ENCODE results near the gene COA7. TPM values are rescaled to one million over a fixed set of nuclear protein-coding genes. Genes with fewer than 3 reads are reported as not detected.

COA7 gene
- total and polyA plus RNA-seq, 4 donors: 4.7 to 14.1 (median 8.7) TPM

DNA sequence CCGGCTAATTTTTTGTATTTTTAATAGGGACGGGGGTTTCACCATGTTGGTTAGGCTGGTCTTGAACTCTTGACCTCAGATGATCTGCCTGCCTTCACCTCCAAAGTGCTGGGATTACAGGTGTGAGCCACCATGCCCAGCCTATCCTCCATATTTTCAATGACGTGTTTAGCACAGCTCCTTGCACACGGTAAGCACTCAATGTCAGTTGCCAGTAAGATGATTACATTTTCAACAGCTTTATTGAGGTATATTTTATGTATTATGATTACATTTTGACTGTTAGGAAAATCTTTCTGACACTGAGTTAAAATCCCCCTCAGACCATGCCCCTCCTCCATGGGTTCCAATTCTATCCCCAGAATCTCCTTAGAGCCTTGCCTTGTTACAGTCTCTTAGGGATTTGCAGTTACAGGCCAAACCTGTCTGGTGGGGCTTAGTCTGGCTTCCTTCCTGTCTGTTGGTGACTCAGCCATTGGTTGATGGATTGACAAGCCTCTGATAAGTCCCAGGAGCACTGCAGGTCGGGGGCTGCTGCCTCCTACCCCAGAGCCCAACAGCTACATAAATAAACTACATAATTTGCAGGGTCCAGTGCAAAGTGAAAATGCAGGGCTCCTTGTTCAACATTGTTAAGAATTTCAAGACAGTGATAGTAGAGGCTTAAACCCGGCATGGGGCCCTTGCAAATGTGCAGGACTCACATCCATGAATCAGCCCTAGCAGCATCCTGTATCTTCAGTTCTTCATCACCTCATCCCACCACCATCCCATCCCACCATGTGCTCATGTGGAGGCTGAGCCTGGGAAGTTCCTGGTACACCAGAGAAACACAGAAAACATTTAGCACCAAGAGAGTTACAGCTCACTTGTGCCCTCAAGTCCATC is 23.4 kb downstream of the COA7 start:
- no peaks in the 10 kb centered on the region for H3K36me3 ChIP-seq (ENCODE audit: control insufficient read depth in 4 of 4, insufficient read depth in 3 of 4, low read depth in 1 of 4, low read length in 3 of 4)
- no peaks in the 10 kb centered on the region for H3K9me3 ChIP-seq (ENCODE audit: control insufficient read depth in 4 of 4, low read length in 3 of 4)
- H3K9ac ChIP-seq (ENCODE audit: low read depth in 1 of 2, low read length in 2 of 2): no peak overlapping the region
- no peak overlapping the region for H3K4me3 ChIP-seq (ENCODE audit: low read depth in 1 of 3, low read length in 3 of 3)
- WGBS: 87% methylated on average over 6 of the region's 6 CpGs
- TF ChIP-seq RAD21 (IDR thresholded peaks at IDR 0.05) (no peak), FOXA2 (IDR thresholded peaks at IDR 0.05) (no peak), HNF4A (conservative IDR thresholded peaks at IDR 0.05) (no peak), FOXA1 (IDR thresholded peaks at IDR 0.05) (no peak), SP1 (IDR thresholded peaks at IDR 0.05) (no peak), EGR1 (IDR thresholded peaks at IDR 0.05; ENCODE audit: low read depth in 2 of 2) (no peak), HNF4G (IDR thresholded peaks at IDR 0.05) (no peak), NR2F2 (IDR thresholded peaks at IDR 0.05) (no peak)
- TF ChIP-seq, protein P1, sequence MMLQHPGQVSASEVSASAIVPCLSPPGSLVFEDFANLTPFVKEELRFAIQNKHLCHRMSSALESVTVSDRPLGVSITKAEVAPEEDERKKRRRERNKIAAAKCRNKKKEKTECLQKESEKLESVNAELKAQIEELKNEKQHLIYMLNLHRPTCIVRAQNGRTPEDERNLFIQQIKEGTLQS (IDR thresholded peaks at IDR 0.05): no peak
- TF ChIP-seq, protein P2, sequence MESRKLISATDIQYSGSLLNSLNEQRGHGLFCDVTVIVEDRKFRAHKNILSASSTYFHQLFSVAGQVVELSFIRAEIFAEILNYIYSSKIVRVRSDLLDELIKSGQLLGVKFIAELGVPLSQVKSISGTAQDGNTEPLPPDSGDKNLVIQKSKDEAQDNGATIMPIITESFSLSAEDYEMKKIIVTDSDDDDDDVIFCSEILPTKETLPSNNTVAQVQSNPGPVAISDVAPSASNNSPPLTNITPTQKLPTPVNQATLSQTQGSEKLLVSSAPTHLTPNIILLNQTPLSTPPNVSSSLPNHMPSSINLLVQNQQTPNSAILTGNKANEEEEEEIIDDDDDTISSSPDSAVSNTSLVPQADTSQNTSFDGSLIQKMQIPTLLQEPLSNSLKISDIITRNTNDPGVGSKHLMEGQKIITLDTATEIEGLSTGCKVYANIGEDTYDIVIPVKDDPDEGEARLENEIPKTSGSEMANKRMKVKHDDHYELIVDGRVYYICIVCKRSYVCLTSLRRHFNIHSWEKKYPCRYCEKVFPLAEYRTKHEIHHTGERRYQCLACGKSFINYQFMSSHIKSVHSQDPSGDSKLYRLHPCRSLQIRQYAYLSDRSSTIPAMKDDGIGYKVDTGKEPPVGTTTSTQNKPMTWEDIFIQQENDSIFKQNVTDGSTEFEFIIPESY (IDR thresholded peaks at IDR 0.05): no peak
- H3K27me3 ChIP-seq (ENCODE audit: control insufficient read depth in 4 of 4, insufficient read depth in 4 of 4, low read length in 3 of 4): no peaks in the 10 kb centered on the region
- H3K4me1 ChIP-seq (ENCODE audit: control insufficient read depth in 4 of 4, insufficient read depth in 4 of 4, low read length in 3 of 4): peaks cover 2 to 23% (median 20%) of the 10 kb centered on the region in 4 donors
- H3K27ac ChIP-seq (ENCODE audit: low read depth in 1 of 2, low read length in 2 of 2): no peak overlapping the region
- DNase-seq (ENCODE audit: low spot score): no peak

GRCh38 chr1:52673513-52673912 is 24.6 kb downstream of the COA7 start:
- H3K27ac ChIP-seq (ENCODE audit: low read depth in 1 of 2, low read length in 2 of 2): no peak overlapping the region
- DNase-seq (ENCODE audit: low spot score): no peak
- 96% methylated on average over 4 of the region's 4 CpGs for whole genome bisulfite sequencing
- no peaks in the 10 kb centered on the region for H3K9me3 ChIP-seq (ENCODE audit: control insufficient read depth in 4 of 4, low read length in 3 of 4)
- H3K27me3 ChIP-seq (ENCODE audit: control insufficient read depth in 4 of 4, insufficient read depth in 4 of 4, low read length in 3 of 4): no peaks in the 10 kb centered on the region
- TF ChIP-seq CTCF (IDR thresholded peaks at IDR 0.05; ENCODE audit: low read depth, low read length, missing input control) (no peak), JUND (IDR thresholded peaks at IDR 0.05) (no peak), RXRA (IDR thresholded peaks at IDR 0.05) (no peak), SP1 (IDR thresholded peaks at IDR 0.05) (no peak), HNF4A (conservative IDR thresholded peaks at IDR 0.05) (no peak), TAF1 (conservative IDR thresholded peaks at IDR 0.05) (no peak), FOXA1 (IDR thresholded peaks at IDR 0.05) (no peak), FOXA2 (IDR thresholded peaks at IDR 0.05) (no peak), REST (IDR thresholded peaks at IDR 0.05) (no peak), RAD21 (IDR thresholded peaks at IDR 0.05) (no peak), HNF4G (IDR thresholded peaks at IDR 0.05) (no peak), GABPA (IDR thresholded peaks at IDR 0.05 in 1 of 2, conservative IDR thresholded peaks at IDR 0.05 in 1 of 2) (no peak), YY1 (IDR thresholded peaks at IDR 0.05) (no peak), EGR1 (IDR thresholded peaks at IDR 0.05; ENCODE audit: low read depth in 2 of 2) (no peak), MAX (IDR thresholded peaks at IDR 0.05) (no peak)
- TF ChIP-seq, protein P2 (IDR thresholded peaks at IDR 0.05): no peak
- no peaks in the 10 kb centered on the region for H3K36me3 ChIP-seq (ENCODE audit: control insufficient read depth in 4 of 4, insufficient read depth in 3 of 4, low read depth in 1 of 4, low read length in 3 of 4)
- H3K4me3 ChIP-seq (ENCODE audit: low read depth in 1 of 3, low read length in 3 of 3): no peak overlapping the region
- no peak overlapping the region for H3K9ac ChIP-seq (ENCODE audit: low read depth in 1 of 2, low read length in 2 of 2)
- peaks cover 0 to 17% (median 12%) of the 10 kb centered on the region in 4 donors for H3K4me1 ChIP-seq (ENCODE audit: control insufficient read depth in 4 of 4, insufficient read depth in 4 of 4, low read length in 3 of 4)
